Measurements from ENCODE around the gene TENT5C. TPM values are rescaled to one million over a fixed set of nuclear protein-coding genes. Genes with fewer than 3 reads are reported as not detected.
A peak's percentile ranks its signal among the peaks of the same experiment; 100 is the strongest.

The TENT5C gene
- total and polyA plus RNA-seq, 8 donors, result 11.6 to 25.8 (median 15.9) TPM

- H3K4me1 ChIP-seq, result no peaks in the 10 kb centered on the region
- TF ChIP-seq, protein P1, sequence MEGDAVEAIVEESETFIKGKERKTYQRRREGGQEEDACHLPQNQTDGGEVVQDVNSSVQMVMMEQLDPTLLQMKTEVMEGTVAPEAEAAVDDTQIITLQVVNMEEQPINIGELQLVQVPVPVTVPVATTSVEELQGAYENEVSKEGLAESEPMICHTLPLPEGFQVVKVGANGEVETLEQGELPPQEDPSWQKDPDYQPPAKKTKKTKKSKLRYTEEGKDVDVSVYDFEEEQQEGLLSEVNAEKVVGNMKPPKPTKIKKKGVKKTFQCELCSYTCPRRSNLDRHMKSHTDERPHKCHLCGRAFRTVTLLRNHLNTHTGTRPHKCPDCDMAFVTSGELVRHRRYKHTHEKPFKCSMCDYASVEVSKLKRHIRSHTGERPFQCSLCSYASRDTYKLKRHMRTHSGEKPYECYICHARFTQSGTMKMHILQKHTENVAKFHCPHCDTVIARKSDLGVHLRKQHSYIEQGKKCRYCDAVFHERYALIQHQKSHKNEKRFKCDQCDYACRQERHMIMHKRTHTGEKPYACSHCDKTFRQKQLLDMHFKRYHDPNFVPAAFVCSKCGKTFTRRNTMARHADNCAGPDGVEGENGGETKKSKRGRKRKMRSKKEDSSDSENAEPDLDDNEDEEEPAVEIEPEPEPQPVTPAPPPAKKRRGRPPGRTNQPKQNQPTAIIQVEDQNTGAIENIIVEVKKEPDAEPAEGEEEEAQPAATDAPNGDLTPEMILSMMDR (IDR thresholded peaks at IDR 0.05), result no peak
- ATAC-seq (peak; percentile 64), DNase-seq (peak in 1 of 4 donors; percentile 63)
- intact Hi-C loops (cut with DNase I), result no loop called here
- H3K36me3 ChIP-seq, result no peaks in the 10 kb centered on the region
- no peaks in the 10 kb centered on the region for H3K9me3 ChIP-seq
- H3K27me3 ChIP-seq, result no peaks in the 10 kb centered on the region
- H3K4me3 ChIP-seq, result no peak overlapping the region
- no peak overlapping the region for H3K27ac ChIP-seq
Observed at GRCh38 chr1:117590273-117590925, 15.4 kb upstream of the TENT5C start.

DNA sequence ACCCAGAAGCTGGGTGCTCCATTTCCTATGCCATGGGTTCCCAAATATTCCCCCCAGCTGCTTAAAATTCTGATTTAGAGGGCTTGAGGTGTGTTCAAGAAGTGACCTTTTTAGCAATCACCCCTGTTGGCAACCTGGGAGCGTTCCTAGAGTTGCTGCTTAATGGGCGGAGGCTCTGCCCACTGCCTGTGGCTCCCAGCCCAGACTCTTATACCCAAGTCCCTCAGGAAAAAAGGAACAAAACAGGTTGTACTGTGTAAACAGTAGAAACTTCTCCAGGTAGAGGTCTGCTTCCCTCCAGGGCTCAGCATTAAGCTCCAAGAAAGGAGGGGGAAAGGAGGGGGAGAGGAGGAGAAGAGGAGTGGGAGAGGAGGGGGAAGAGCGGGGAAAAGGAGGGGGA lies 14.6 kb upstream of the TENT5C start:
- Histone ChIP-seq H3K27me3 (no peaks in the 10 kb centered on the region), H3K36me3 (no peaks in the 10 kb centered on the region), H3K4me3 (no peak overlapping the region), H3K9me3 (no peaks in the 10 kb centered on the region), H3K4me1 (no peaks in the 10 kb centered on the region), H3K27ac (no peak overlapping the region)
- DNase-seq (peak in 2 of 4 donors; percentile 68 to 78), ATAC-seq (peak; percentile 90)
- intact Hi-C loops (cut with DNase I), result no loop called here
- TF ChIP-seq, protein P1 (IDR thresholded peaks at IDR 0.05), result no peak

- TF ChIP-seq, protein P1 (IDR thresholded peaks at IDR 0.05), result no peak
- Histone ChIP-seq H3K27ac (peak overlapping the region; percentile 1 to 7), H3K27me3 (no peaks in the 10 kb centered on the region), H3K9me3 (no peaks in the 10 kb centered on the region), H3K4me1 (no peaks in the 10 kb centered on the region), H3K4me3 (no peak overlapping the region), H3K36me3 (no peaks in the 10 kb centered on the region)
- no peak for DNase-seq
- peak; percentile 39 for ATAC-seq
- intact Hi-C loops (cut with DNase I), result no loop called here
Observed at GRCh38 chr1:117592155-117592554, 13.7 kb upstream of the TENT5C start.

DNA sequence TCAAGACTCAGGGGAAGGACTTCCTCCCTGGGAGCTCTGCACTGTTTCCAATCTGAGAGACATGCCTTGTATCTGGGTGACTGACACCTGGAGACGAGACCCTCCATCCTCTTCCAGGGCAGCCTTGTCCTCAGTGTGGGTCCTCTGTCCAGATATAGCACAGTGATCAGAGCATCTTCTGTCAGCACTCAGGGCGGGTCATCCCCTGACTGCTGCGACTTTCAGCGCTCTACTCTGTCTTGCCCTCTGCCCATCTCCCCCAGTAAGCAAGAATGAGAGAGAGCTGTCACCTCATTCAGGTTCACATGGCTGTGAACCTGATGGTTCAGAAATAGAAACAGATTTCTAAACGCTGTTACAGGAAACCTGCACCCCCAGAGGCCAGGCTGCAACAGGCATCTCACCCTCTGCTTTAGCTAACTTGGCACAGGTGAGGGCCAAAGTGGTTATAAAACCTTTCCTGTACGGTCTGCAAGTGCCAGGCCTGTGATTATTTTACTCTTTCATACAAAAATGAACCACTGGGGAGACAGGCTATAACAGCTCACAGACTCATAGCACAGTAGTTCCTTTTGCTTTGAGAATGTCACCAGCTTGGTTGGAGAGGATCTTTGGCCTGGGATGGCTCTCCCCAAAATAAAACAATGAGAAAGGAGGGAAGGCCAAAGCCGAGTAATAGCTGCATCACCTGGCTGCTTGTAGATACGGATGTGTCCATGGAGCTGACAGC lies 11.4 kb upstream of the TENT5C start:
- intact Hi-C loops (cut with DNase I), result no loop called here
- Histone ChIP-seq H3K4me1 (no peaks in the 10 kb centered on the region), H3K9me3 (no peaks in the 10 kb centered on the region), H3K27me3 (no peaks in the 10 kb centered on the region), H3K36me3 (no peaks in the 10 kb centered on the region), H3K4me3 (no peak overlapping the region), H3K27ac (no peak overlapping the region)
- TF ChIP-seq, protein P1 (IDR thresholded peaks at IDR 0.05), result no peak
- no peak for ATAC-seq
- no peak for DNase-seq

- no peaks in the 10 kb centered on the region for H3K9me3 ChIP-seq
- ATAC-seq (no peak), DNase-seq (no peak)
- H3K4me3 ChIP-seq, result no peak overlapping the region
- H3K27ac ChIP-seq, result no peak overlapping the region
- TF ChIP-seq, protein P1 (IDR thresholded peaks at IDR 0.05), result no peak
- H3K4me1 ChIP-seq, result no peaks in the 10 kb centered on the region
- H3K36me3 ChIP-seq, result no peaks in the 10 kb centered on the region
- intact Hi-C loops (cut with DNase I), result no loop called here
- H3K27me3 ChIP-seq, result no peaks in the 10 kb centered on the region
Observed at GRCh38 chr1:117596023-117596720, 9.7 kb upstream of the TENT5C start.
